Ecto neural progenitor cell (in vitro differentiated cells): ENCODE measurements around the gene IL7R.

ENCODE experiments used
- DNase-seq: peaks from one replicate; pipeline ENCODE4 v3.0.0-alpha.2; 2018; ENCODE audit warnings: low spot score

IL7R gene

DNA sequence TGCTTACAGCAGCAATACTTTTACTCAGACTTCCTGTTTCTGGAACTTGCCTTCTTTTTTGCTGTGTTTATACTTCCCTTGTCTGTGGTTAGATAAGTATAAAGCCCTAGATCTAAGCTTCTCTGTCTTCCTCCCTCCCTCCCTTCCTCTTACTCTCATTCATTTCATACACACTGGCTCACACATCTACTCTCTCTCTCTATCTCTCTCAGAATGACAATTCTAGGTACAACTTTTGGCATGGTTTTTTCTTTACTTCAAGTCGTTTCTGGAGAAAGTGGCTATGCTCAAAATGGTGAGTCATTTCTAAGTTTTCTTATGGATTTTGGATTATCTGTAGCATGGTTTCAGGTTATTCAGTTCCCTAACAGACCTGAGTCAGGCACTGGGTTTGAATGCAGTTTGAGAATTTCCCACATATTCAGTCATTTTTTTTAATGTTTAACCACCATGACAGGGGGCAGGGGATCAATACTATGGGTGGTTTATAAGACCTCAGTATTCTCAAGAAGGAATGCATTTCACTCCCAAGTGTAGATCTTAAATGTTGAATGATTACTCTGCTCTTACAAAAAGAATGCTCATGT lies at the start of gene IL7R:
IL7R (plus strand) TSS at position 127 of the 587 bp plus-strand sequence; CDS start at position 214, 87 bp downstream.
- no peak for DNase-seq

DNA sequence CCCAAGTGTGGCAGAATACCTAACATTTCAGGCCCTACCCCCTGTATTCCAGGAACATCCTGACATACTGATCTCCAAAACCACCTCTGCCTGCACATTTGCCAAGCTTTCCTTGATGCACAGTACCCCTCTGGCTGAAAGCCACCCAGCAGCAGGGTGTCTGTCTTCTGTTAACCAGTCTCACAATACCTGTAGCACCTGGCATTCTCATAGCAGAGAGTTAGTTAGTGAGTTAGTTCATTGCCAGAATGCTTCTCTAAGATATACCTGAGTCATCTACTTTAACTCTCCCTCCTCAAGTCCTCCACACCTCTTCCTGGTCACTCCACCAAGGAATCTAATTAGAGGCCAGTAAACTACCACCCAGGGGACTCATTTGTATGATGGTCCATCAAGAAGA lies 46.1 kb upstream of the IL7R start:
- DNase-seq, result no peak

GRCh38 chr5:35811108-35811741 lies 45.5 kb upstream of the IL7R start:
- DNase-seq, result no peak

DNA sequence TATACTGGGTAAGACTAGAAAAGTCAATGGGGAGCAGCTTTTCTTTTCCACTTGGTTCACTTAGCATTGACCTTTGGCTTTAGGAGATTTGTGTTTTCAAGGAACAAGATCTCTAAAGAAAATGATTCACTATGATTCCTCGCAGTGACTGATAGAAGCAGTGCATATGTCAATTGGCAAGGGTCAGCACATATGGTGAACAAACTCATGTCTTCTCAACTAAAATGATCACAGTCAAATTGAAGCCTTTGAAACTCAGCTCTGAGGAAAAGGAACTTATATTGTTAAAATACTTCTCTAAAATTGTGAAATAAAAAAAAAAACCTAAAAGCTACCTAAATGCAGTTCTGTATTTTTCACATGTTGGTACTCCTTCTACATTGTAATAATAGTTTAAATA lies 43.2 kb upstream of the IL7R start:
- DNase-seq, result no peak

GRCh38 chr5:35815089-35815936 lies 41.4 kb upstream of the IL7R start:
- no peak for DNase-seq

GRCh38 chr5:35816881-35817521 lies 39.7 kb upstream of the IL7R start:
- no peak for DNase-seq

- no peak for DNase-seq
Observed at GRCh38 chr5:35819026-35819425, 37.7 kb upstream of the IL7R start.

- no peak for DNase-seq
Observed at GRCh38 chr5:35819668-35820067, 37.0 kb upstream of the IL7R start.

DNA sequence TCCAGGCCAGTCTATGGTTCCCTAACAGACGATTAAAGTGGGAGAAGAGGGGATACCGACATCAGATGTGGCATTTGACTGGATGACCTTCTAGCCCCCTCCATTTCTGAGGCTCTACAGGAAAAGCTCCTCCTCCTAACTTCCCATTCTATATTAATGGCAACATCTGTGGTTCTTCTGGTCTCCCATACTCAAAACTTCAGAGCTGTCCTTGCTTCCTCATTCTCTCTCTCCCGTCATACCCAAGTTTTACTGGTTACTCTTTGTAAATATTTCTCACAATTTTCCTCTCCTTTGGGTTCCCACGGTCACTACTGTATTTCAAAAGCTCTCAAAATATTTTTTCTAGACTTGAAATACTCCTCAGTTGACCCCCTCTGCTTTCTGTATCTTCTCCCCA lies 36.0 kb upstream of the IL7R start:
- DNase-seq, result no peak

GRCh38 chr5:35821513-35821912 lies 35.2 kb upstream of the IL7R start:
- no peak for DNase-seq

- no peak for DNase-seq
Observed at GRCh38 chr5:35822511-35822910, 34.2 kb upstream of the IL7R start.

- no peak for DNase-seq
Observed at GRCh38 chr5:35823347-35824098, 33.2 kb upstream of the IL7R start.

- no peak for DNase-seq
Observed at GRCh38 chr5:35826056-35826455, 30.6 kb upstream of the IL7R start.

GRCh38 chr5:35826554-35826953 lies 30.1 kb upstream of the IL7R start:
- no peak for DNase-seq

- no peak for DNase-seq
Observed at GRCh38 chr5:35828082-35828598, 28.6 kb upstream of the IL7R start.

- no peak for DNase-seq
Observed at GRCh38 chr5:35830587-35830986, 26.1 kb upstream of the IL7R start.

DNA sequence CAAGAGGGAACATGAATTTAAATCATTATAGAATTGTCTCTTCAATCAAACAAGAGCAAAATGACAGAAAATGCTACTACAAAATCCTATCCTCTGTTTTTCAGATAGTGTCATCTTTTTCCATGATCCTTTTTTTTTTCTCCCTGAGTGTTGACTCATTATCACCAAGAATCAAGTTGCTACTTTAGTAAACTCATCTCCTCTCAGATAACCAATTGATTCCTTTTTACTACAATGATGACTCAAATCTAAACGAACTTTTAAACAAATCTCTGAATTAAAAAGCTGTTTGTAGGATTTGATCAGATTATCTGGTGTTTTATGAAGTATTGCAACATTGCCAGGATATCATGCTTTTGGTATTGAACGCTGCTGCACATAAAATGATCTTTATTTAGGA lies 23.9 kb upstream of the IL7R start:
- no peak for DNase-seq

DNA sequence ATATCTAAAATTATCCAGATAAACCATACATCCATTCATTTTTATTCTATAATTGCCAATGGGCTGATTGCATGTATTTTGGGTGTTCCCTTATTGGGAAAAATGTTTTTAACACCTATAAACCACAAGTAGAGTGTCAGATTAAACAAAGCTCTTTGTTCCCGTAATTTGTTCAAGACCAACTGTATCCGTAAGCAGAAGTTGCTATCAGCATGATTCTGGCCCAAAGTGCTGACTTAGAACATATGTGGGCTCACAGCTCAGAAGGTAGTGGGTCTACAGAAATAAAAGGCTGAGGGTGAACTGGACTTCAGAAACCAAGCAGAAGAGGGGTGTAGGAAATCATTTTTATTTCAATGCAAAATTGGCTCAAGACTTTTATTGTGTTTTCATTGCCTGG lies 23.5 kb upstream of the IL7R start:
- DNase-seq, result no peak

GRCh38 chr5:35835796-35836742 lies 20.6 kb upstream of the IL7R start:
- no peak for DNase-seq

- no peak for DNase-seq
Observed at GRCh38 chr5:35838370-35839042, 18.2 kb upstream of the IL7R start.
